GM20000 (cell line): ENCODE results near the gene GNAQ.

ENCODE experiments used
- DNase-seq: peaks from one replicate; pipeline ENCODE4 v3.0.0; 2012; ENCODE audit warnings: low spot score
- CTCF ChIP-seq: IDR thresholded peaks from 2 replicates; pipeline ENCODE4 v1.5.1; 2012; ENCODE audit warnings: mild to moderate bottlenecking, control low read depth; ENCODE audit errors: extremely low read depth, missing control alignments

The GNAQ gene

GRCh38 chr9:77935974-77936373, 95.6 kb downstream of the GNAQ start:
- TF ChIP-seq CTCF = no peak
- DNase-seq = no peak

- DNase-seq = no peak
- TF ChIP-seq CTCF = no peak
Measured at GRCh38 chr9:77935211-77935610, 96.4 kb downstream of the GNAQ start.

- DNase-seq = no peak
- TF ChIP-seq CTCF = no peak
Measured at GRCh38 chr9:77933976-77934375, 97.6 kb downstream of the GNAQ start.

- no peak for DNase-seq
- TF ChIP-seq CTCF = no peak
Measured at GRCh38 chr9:77933019-77933418, 98.6 kb downstream of the GNAQ start.

GRCh38 chr9:77929942-77930341, 101.7 kb downstream of the GNAQ start:
- TF ChIP-seq CTCF = no peak
- DNase-seq = no peak

GRCh38 chr9:77927265-77927664, 104.3 kb downstream of the GNAQ start:
- TF ChIP-seq CTCF = no peak
- no peak for DNase-seq

- no peak for TF ChIP-seq CTCF
- no peak for DNase-seq
Measured at GRCh38 chr9:77926371-77926878, 105.2 kb downstream of the GNAQ start.

- no peak for TF ChIP-seq CTCF
- no peak for DNase-seq
Measured at GRCh38 chr9:77922591-77922990, 109.0 kb downstream of the GNAQ start.
